ENCODE results near the gene CEP112.

CEP112 gene

DNA sequence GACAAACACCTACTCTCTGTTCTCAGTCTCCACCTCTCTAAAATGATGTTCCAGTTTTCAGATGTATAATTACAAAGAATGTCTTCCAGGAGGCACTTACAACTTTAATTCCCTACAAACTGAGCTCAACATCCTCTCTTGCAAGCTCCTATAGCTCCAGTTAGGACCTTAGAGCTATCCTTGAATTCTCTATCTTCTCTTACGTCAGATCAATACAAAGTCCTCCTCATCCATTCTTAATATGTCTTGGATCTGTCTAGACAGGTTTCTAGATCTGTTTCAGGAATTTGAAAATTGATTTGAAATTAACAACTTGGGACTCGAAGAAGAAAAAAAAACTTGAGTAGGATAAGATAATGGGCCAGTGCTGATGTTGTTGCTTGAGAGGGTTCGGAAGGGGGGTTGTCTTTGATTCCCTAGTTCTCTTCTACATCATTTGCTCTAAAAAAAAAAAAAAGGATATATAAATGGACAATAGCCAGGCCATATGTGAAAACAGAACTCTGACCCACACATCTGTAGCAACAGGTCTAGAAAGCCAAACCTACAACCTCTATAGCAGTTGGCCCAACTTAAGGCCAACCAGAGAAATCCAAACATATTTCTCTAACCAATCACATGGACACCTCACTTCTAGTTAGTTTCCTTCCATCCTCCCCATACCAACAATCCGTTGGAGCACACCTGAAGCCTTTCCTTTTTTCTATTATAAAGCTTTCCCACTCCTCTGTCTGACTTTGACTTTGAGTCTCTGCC is 38.0 kb upstream of the CEP112 start:
- TF ChIP-seq, protein P1, sequence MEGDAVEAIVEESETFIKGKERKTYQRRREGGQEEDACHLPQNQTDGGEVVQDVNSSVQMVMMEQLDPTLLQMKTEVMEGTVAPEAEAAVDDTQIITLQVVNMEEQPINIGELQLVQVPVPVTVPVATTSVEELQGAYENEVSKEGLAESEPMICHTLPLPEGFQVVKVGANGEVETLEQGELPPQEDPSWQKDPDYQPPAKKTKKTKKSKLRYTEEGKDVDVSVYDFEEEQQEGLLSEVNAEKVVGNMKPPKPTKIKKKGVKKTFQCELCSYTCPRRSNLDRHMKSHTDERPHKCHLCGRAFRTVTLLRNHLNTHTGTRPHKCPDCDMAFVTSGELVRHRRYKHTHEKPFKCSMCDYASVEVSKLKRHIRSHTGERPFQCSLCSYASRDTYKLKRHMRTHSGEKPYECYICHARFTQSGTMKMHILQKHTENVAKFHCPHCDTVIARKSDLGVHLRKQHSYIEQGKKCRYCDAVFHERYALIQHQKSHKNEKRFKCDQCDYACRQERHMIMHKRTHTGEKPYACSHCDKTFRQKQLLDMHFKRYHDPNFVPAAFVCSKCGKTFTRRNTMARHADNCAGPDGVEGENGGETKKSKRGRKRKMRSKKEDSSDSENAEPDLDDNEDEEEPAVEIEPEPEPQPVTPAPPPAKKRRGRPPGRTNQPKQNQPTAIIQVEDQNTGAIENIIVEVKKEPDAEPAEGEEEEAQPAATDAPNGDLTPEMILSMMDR (conservative IDR thresholded peaks at IDR 0.05), result no peak
- TF ChIP-seq ZFX (IDR thresholded peaks at IDR 0.05), result no peak
- H3K27ac ChIP-seq, result no peak overlapping the region

DNA sequence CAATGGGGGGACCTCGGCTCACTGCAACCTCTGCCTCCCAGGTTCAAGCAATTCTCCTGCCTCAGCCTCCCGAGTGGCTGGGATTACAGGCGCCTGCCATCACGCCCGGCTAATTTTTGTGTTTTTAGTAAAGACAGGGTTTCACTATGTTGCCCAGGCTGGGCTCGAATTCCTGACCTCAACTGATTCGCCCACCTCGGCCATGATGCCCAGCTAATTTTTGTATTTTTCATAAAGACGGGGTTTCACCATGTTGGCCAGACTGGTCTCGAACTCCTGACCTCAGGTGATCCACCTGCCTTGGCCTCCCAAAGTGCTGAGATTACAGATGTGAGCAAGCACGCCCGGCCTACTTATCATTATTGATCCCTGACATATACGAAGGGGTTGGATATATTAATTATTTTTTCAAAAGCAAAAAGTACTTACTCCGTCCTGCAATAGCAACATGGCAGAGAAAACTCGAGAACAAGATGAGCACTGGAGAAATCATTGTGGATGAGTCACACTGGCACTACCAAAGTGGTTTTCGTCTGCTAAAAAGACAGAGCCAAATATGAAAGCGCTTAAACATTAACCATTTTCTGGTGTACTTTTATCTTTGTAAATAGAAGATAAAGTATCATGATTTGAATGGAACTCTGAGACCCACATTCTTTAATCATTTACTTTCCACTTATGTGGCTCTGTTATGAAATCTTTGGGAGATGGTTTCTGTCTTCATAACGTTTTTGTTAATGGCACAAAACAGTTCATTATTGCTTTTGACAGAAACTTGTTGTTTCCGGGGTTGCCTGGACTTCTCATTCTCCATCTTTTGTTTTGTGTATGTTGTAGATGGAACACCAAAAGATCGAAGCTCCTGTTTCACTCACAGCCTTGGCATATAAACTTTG is 37.2 kb upstream of the CEP112 start, which contains the start of gene APOH:
Gene APOH (minus strand): TSS at position 529 of the 896 bp plus-strand sequence. CDS start 36 bp downstream, at position 493.
- H3K27ac ChIP-seq, result no peak within 1 kb of the TSS
- TF ChIP-seq, protein P1 (conservative IDR thresholded peaks at IDR 0.05), result no peak
- no peak for TF ChIP-seq ZFX (IDR thresholded peaks at IDR 0.05)

DNA sequence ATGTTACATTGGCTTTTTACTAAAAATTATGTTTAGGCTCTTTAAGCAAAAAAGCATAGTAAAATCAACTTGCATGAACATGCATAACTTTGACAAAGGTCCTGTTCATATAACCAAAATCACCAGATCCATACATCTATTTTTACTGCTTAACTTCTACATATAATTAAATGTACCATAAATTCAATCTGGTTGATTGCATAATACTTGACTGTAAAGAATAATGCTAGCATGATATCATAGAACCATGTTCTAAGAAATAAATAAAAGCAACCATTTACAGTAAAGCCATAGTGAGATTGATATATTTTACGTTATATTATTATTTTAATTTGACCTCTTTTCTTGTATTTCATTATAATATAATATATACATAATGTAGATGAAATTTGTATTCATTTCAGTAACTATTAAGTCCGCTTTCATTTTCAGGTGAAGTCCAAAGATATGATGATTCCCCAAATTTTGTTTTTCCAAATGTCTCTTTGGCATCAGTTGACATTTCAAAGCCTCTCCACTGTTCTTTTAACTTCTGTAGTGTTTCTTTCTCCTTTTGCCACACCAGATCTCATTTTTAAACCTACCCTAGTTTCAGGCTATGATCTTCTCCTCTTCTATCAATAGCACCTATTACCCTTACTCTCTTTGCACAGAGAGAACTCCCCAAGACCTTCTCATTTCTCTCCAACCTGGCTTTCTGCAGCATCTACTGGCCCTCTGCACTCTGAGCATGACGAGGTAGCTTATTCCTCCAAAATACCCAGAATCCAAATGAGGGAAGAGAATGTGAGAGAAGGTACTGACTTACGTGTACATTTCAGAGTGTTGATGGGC is 35.5 kb upstream of the CEP112 start:
- no peak overlapping the region for H3K27ac ChIP-seq
- no peak for TF ChIP-seq ZFX (IDR thresholded peaks at IDR 0.05)
- TF ChIP-seq, protein P1 (conservative IDR thresholded peaks at IDR 0.05), result no peak

DNA sequence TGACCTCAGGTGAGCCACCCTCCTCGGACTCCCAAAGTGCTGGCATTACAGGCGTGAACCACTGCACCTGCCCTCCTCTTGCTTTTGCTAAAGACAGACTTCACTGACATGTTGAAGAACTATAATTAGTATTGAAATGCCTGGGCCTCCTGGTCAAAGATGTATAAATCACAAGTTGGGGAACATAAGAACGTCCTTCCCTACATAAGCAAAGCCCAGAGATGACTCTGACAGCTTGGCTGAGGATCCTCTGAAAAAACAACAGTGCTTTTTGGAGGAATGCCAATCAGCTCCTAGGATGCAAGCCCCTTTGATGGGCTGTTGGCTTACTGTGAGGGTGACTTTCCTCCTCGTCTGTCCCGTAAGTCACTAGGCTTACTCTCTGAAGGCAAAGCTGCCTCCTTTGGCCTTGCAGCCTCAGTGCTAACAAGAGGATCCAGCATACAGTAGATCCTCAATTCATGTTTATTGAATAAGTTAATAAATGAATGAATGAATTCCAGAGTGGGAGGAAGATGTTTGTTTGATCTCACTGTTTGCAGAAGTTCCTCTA is 30.9 kb upstream of the CEP112 start:
- no peak overlapping the region for H3K27ac ChIP-seq

DNA sequence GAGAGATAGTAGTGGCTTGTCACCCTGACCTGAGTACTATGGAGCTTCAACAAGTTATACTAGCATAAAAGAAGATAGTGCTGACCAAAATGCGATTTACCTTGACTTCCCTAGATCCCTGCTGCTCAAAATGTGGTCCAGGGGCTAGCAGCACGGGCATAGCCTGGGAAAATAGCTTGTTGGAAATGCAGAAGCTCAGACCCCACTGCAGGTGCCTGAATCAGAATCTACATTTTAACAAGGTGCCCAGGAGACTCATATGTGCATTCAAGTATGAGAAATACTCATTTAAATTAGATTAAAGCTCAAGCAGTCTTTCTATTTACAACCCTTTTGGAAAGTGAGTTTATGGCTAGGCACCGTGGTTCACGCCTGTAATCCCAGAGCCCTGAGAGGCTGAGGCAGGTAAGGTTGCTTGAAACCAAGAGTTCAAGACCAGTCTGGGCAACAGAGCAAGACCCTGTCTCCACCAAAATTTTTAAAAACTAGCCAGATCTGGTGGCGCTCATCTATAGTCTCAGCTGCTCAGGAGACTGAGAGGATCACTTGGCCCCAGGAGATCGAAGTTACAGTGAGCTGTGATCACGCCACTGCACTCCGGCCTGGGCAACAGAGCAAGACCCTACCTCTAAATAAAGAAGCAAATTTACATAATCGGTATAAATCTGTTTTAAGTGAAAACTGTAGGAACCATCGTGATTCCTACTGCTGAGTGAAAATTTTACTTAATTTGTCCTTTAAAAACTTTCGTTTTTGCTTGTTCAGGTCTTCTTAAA is 30.0 kb upstream of the CEP112 start:
- no peak overlapping the region for H3K27ac ChIP-seq

More for the DNA sequence above, 30.9 kb upstream of the CEP112 start:
- TF ChIP-seq, protein P1 (conservative IDR thresholded peaks at IDR 0.05), result no peak
- no peak for TF ChIP-seq ZFX (IDR thresholded peaks at IDR 0.05)

DNA sequence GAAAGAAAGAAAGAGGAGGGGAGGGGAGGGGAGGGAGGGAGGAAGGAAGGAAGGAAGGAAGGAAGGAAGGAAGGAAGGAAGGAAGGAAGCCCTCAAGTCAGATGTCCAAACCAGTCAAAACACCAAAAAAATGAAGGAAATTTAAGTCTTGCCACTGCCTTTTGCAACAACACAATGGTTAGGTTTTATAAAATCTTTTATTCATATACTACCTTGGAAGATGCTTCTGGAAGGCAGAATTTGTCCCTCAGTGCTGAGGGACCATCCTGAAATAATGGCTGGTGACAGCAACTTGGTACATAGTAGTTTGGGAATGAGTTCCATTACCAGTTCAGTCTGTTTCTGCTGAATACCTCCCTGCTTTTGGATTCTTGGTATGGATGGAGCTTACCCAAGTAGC is 29.4 kb upstream of the CEP112 start:
- H3K27ac ChIP-seq, result no peak overlapping the region
- TF ChIP-seq ZFX (IDR thresholded peaks at IDR 0.05), result no peak
- TF ChIP-seq, protein P1 (conservative IDR thresholded peaks at IDR 0.05), result no peak

More for the DNA sequence above, 30.0 kb upstream of the CEP112 start:
- TF ChIP-seq ZFX (IDR thresholded peaks at IDR 0.05), result no peak
- TF ChIP-seq, protein P1 (conservative IDR thresholded peaks at IDR 0.05), result no peak

All from C4-2B (cell line).